NCI-H1694 (cell line): ENCODE data around the gene HAUS1.
A peak's percentile ranks its signal among the peaks of the same experiment; 100 is the strongest.
"Not testable (repeated sequence)": the region's sequence is repeated elsewhere in the genome, so short reads cannot be mapped to it uniquely, and the experiment has no call there.

Source experiments
- DNase-seq: peaks from one replicate; lab custom pipeline; 2025; lab: John Stamatoyannopoulos, UW

The HAUS1 gene

GRCh38 chr18:46104128-46104911 is at the start of gene HAUS1:
TSS of gene HAUS1 (plus strand) at chr18:46104385. CDS start at chr18:46104412, 27 bp downstream.
- DNase-seq = peak; percentile 77

- no peak for DNase-seq
Measured at GRCh38 chr18:46054956-46055837, 49.0 kb upstream of the HAUS1 start.

GRCh38 chr18:46055838-46056230 is 48.4 kb upstream of the HAUS1 start:
- DNase-seq = no peak

- no peak for DNase-seq
Measured at GRCh38 chr18:46060359-46060841, 43.8 kb upstream of the HAUS1 start.

GRCh38 chr18:46061387-46061786 is 42.8 kb upstream of the HAUS1 start:
- DNase-seq = no peak

- DNase-seq = no peak
Measured at GRCh38 chr18:46061796-46062195, 42.4 kb upstream of the HAUS1 start.

GRCh38 chr18:46062781-46063180 is 41.4 kb upstream of the HAUS1 start:
- no peak for DNase-seq

GRCh38 chr18:46067438-46068007 is 36.7 kb upstream of the HAUS1 start:
- no peak for DNase-seq

GRCh38 chr18:46068763-46069162 is 35.4 kb upstream of the HAUS1 start:
- DNase-seq = no peak

- DNase-seq = no peak
Measured at GRCh38 chr18:46069524-46069923, 34.7 kb upstream of the HAUS1 start.

- DNase-seq = no peak
Measured at GRCh38 chr18:46070232-46070631, 34.0 kb upstream of the HAUS1 start.

GRCh38 chr18:46070815-46071652 is 33.2 kb upstream of the HAUS1 start:
- no peak for DNase-seq

GRCh38 chr18:46071653-46072375 is 32.4 kb upstream of the HAUS1 start, which contains the start of gene PSTPIP2:
TSS of gene PSTPIP2 (minus strand) at chr18:46072260. CDS start at chr18:46072188, 72 bp downstream.
- DNase-seq = no peak

- DNase-seq = no peak
Measured at GRCh38 chr18:46072376-46072867, 31.8 kb upstream of the HAUS1 start.

GRCh38 chr18:46072959-46073358 is 31.2 kb upstream of the HAUS1 start:
- no peak for DNase-seq

GRCh38 chr18:46073474-46074331 is 30.5 kb upstream of the HAUS1 start:
- peak; percentile 64 for DNase-seq

- DNase-seq = no peak
Measured at GRCh38 chr18:46079336-46079735, 24.8 kb upstream of the HAUS1 start.

GRCh38 chr18:46080156-46080555 is 24.0 kb upstream of the HAUS1 start:
- DNase-seq = no peak

- no peak for DNase-seq
Measured at GRCh38 chr18:46084431-46084830, 19.8 kb upstream of the HAUS1 start.

- not testable (repeated sequence) for DNase-seq
Measured at GRCh38 chr18:46088501-46088900, 15.7 kb upstream of the HAUS1 start.
